Prostate gland (tissue), 2 donors: Measurements from ENCODE around the gene GK. TPM values are rescaled to one million over a fixed set of nuclear protein-coding genes. Genes with fewer than 3 reads are reported as not detected.

Experiments
- DNase-seq: peaks from one replicate; pipeline ENCODE4 v3.0.0-alpha.2; 2019; ENCODE audit warnings: low spot score
- H3K27ac ChIP-seq, 2 donors: fragments of 200-600 bp; sonication (generic); 2 replicates each; pipeline ENCODE4 v1.5.1; 2017 to 2019
- H3K27me3 ChIP-seq: fragments of 200-600 bp; sonication (generic); replicated peaks from 2 replicates; pipeline ENCODE4 v1.5.1; 2019; ENCODE audit not compliant: insufficient read depth
- H3K36me3 ChIP-seq, 2 donors: fragments of 200-600 bp; sonication (generic); 1 replicate in 1 of 2; 2 replicates in 1 of 2; pipeline versions ENCODE4 v1.5.1 to v1.8.1; 2017 to 2019
- H3K4me1 ChIP-seq: fragments of 200-600 bp; sonication (generic); replicated peaks from 2 replicates; pipeline ENCODE4 v1.5.1; 2019
- H3K4me3 ChIP-seq, 2 donors: fragments of 200-600 bp; sonication (generic); 2 replicates each; pipeline ENCODE4 v1.5.1; 2017 to 2019
- H3K9me3 ChIP-seq: fragments of 200-600 bp; sonication (generic); 2 replicates; pipeline ENCODE4 v1.5.1; 2017
- POLR2A ChIP-seq: fragments of 450-650 bp; IDR thresholded peaks from one replicate; pipeline ENCODE4 v1.6.1; 2016; ENCODE audit warnings: antibody characterized with exemption, mild to moderate bottlenecking
- POLR2AphosphoS5 ChIP-seq: sonication (generic); formaldehyde crosslinking; IDR thresholded peaks from one replicate; pipeline ENCODE4 v1.6.1; 2017; ENCODE audit warnings: antibody characterized with exemption
- WGBS: methylation state at CpG from one replicate; pipeline ENCODE4 v1.1.5; 2018; 5-methylcytosine and 5-hydroxymethylcytosine counted together
- intact Hi-C: fragments of 100-400 bp; cut with DNase I; formaldehyde crosslinking; loops from one replicate; pipeline ENCODE4 v1.14.2; 2022
- total RNA-seq, 2 donors: library from RNA; depleted of rRNA; stranded (reverse); fragments of >200 nt; gene quantifications; one replicate each; pipeline ENCODE4 v1.1.0, GENCODE V29; 2016
- TF ChIP-seq, protein P1 (sequence below), 4 experiments: fragments of 200-600 bp in 2 of 4; fragments of 450-650 bp in 2 of 4; sonication (generic) in 2 of 4; IDR thresholded peaks; 1 replicate in 3 of 4; 2 replicates in 1 of 4; pipeline ENCODE4 v1.5.1; 2016 to 2019; ENCODE audit warnings: antibody characterized with exemption in 4 of 4, mild to moderate bottlenecking in 2 of 4, moderate library complexity in 2 of 4

GK gene
- total RNA-seq, 2 donors from 2014 or later = 3.0 to 7.4 TPM

DNA sequence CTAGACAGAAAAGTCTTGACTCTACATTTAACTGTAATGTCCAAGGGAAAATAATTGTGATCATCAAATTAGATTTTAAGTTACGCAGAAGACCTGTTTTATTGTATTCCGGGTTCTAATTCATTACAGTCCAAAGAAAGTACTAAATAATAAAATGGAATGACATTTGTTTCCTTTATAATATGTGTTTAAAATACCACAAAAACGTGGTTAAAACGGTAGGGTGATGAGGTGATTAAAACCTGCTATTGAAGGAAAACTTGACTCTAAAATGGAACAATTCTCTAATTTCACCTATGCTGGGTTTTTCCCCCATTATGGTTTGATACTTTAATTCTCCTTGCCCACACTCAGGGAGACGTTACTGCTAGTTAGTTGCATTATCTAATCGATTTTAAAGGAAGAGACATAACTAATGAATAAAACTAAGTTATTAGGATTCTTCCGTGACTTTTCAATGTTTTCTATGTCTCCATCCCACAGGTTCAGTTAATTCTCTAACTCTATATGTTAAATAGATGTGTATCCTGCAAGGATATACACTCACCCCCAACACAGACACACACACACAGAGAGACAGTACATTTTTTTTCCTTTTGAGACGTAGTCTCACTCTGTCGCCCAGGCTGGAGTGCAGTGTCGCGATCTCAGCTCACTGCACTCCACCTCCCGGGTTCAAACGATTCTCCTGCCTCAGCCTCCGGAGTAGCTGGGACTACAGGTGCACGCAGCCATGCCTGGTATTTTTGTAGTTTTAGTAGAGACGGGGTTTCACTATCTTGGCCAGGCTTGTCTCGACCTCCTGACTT, 80.8 kb downstream of the GK start:
- Histone ChIP-seq H3K27me3 (no peaks in the 10 kb centered on the region), H3K4me1 (no peaks in the 10 kb centered on the region), H3K9me3 (no peaks in the 10 kb centered on the region), H3K27ac (no peak overlapping the region), H3K4me3 (no peak overlapping the region), H3K36me3 (no peaks in the 10 kb centered on the region)
- DNase-seq = no peak
- TF ChIP-seq POLR2A = no peak
- TF ChIP-seq, protein P1, sequence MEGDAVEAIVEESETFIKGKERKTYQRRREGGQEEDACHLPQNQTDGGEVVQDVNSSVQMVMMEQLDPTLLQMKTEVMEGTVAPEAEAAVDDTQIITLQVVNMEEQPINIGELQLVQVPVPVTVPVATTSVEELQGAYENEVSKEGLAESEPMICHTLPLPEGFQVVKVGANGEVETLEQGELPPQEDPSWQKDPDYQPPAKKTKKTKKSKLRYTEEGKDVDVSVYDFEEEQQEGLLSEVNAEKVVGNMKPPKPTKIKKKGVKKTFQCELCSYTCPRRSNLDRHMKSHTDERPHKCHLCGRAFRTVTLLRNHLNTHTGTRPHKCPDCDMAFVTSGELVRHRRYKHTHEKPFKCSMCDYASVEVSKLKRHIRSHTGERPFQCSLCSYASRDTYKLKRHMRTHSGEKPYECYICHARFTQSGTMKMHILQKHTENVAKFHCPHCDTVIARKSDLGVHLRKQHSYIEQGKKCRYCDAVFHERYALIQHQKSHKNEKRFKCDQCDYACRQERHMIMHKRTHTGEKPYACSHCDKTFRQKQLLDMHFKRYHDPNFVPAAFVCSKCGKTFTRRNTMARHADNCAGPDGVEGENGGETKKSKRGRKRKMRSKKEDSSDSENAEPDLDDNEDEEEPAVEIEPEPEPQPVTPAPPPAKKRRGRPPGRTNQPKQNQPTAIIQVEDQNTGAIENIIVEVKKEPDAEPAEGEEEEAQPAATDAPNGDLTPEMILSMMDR (IDR thresholded peaks at IDR 0.05) = no peak
- TF ChIP-seq POLR2AphosphoS5 = no peak
- intact Hi-C loops = no loop called here
- 74% methylated on average over 17 of the region's 17 CpGs for WGBS

DNA sequence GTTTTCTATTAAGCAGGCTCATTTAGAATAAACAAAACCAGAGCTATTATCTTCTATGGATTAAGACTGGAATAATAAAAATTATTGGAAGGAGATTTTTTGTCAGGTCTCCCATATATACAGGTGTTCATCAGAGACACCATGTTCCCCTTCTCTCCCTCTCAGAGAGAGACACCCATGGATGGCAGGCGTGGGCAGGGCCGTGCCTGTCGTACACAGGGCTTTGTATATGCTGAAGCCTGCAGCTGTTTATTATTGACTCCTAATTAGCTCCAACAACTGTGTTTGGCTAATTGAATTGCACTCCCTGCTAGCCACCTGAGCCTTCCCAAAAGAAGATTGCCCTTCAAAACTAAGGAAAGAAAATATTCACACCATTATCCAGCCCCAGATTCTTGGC, 81.6 kb downstream of the GK start:
- intact Hi-C loops = no loop called here
- TF ChIP-seq, protein P1 (IDR thresholded peaks at IDR 0.05) = no peak
- TF ChIP-seq POLR2AphosphoS5 (no peak), POLR2A (no peak)
- H3K9me3 ChIP-seq = no peaks in the 10 kb centered on the region
- no peak overlapping the region for H3K27ac ChIP-seq
- no peak for DNase-seq
- 67% methylated on average over 3 of the region's 3 CpGs for WGBS
- H3K4me1 ChIP-seq = no peaks in the 10 kb centered on the region
- no peaks in the 10 kb centered on the region for H3K36me3 ChIP-seq
- no peaks in the 10 kb centered on the region for H3K27me3 ChIP-seq
- no peak overlapping the region for H3K4me3 ChIP-seq

DNA sequence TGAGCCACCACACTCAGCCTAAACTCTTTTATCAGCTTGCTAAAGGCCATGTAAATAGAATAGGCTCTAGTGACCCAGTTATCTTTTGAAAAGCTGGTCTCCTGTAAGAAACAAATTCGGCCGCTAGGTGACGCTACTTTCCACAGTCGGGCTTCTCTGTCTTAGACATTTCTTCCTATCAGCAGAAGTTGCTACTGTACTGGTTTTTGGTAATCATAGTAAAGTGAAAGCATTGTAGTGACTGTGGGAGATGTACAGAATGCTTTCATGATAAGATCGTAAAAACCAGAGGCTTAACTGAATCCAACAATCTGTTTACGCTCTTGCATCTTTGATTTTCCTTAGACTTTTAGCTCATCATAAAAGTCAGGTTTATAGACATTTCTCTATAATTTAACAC, 82.6 kb downstream of the GK start:
- no peak overlapping the region for H3K27ac ChIP-seq
- no peaks in the 10 kb centered on the region for H3K4me1 ChIP-seq
- no peaks in the 10 kb centered on the region for H3K9me3 ChIP-seq
- TF ChIP-seq, protein P1 (IDR thresholded peaks at IDR 0.05) = peak in 3 of 4 experiments; percentile 36 to 54 (median 40)
- no peak for TF ChIP-seq POLR2A
- DNase-seq = peak; percentile 8
- no peak overlapping the region for H3K4me3 ChIP-seq
- no peaks in the 10 kb centered on the region for H3K36me3 ChIP-seq
- intact Hi-C loops = no loop called here
- no peaks in the 10 kb centered on the region for H3K27me3 ChIP-seq
- WGBS = 2% methylated on average over 3 of the region's 6 CpGs

DNA sequence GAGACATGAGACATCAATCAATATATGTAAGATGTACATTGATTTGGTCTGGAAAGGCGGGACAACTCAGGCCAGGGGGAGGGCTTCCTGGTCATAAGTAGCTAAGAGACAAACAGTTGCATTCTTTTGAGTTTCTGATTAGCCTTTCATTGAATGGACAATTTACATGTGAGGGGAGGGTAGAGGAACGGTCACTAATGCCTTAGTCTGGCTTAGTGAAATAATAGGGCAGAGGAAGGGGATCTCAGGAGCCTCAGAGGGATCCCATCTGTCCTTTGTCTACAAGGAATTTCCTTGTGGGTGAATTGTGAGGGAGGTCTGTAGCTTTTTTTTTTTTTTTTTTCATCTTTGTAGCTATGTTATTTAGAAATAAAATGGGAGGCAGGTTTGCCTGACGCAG, 88.3 kb downstream of the GK start:
- 93% methylated on average over 3 of the region's 3 CpGs for WGBS
- H3K4me1 ChIP-seq = no peaks in the 10 kb centered on the region
- DNase-seq = no peak
- H3K27ac ChIP-seq = no peak overlapping the region
- H3K36me3 ChIP-seq = no peaks in the 10 kb centered on the region
- no peak for TF ChIP-seq POLR2A
- TF ChIP-seq POLR2AphosphoS5 = no peak
- TF ChIP-seq, protein P1 (IDR thresholded peaks at IDR 0.05) = no peak
- H3K9me3 ChIP-seq = no peaks in the 10 kb centered on the region
- intact Hi-C loops = no loop called here
- no peak overlapping the region for H3K4me3 ChIP-seq
- no peaks in the 10 kb centered on the region for H3K27me3 ChIP-seq

DNA sequence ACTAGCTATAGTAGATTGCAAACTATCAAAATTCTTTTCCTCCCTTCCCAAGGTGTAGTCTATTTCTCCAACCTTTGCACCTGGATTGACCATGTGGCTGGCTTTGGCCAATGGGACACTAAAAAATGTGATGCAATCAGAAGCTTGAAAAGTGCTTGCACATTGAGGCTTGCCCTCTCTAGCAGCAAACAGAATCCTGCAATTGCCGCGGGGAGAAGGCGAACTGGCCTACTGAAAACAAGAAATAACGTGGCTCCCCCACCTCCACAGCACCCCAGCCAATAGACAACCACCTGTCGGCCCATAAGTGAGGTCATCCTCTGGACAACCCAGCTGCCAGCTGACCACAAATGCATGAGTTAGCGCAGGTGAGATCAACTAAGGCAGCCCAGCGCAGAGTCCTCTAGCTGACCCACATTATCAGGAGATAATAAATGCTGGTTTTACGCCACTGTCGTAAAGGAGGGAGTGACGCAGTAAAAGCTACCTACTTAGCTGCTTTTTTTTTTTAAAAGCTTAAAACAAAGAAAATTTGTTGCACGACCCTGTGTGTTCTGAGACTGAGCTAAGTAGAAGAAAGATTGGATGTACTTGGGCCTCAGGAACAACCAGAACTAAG, 95.2 kb downstream of the GK start:
- 71% methylated on average over 10 of the region's 11 CpGs for WGBS
- H3K4me1 ChIP-seq = no peaks in the 10 kb centered on the region
- no peaks in the 10 kb centered on the region for H3K9me3 ChIP-seq
- no peak for TF ChIP-seq POLR2AphosphoS5
- TF ChIP-seq, protein P1 (IDR thresholded peaks at IDR 0.05) = no peak
- no peak for TF ChIP-seq POLR2A
- no peaks in the 10 kb centered on the region for H3K36me3 ChIP-seq
- H3K27me3 ChIP-seq = no peaks in the 10 kb centered on the region
- intact Hi-C loops = no loop called here
- no peak for DNase-seq
- H3K4me3 ChIP-seq = no peak overlapping the region
- H3K27ac ChIP-seq = no peak overlapping the region
